ENCODE results near the gene ADGRG7. TPM values are rescaled to one million over a fixed set of nuclear protein-coding genes. Genes with fewer than 3 reads are reported as not detected.
"Not testable (repeated sequence)": the region's sequence is repeated elsewhere in the genome, so short reads cannot be mapped to it uniquely, and the experiment has no call there.

ADGRG7 gene
- total and polyA plus RNA-seq, 4 donors: 2.1 to 65.5 (median 13.7) TPM

DNA sequence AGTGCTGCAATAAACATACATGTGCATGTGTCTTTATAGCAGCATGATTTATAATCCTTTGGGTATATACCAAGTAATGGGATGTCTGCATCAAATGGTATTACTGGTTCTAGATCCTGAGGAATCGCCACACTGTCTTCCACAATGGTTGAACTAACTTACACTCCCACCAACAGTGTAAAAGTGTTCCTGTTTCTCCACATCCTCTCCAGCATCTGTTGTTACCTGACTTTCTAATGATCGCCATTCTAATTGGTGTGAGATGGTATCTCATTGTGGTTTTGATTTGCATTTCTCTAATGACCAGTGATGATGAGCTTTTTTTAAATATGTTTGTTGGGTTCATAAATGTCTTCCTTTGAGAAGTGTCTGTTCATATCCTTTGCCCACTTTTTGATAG lies 61.6 kb downstream of the ADGRG7 start:
- 96% methylated on average over 2 of the region's 2 CpGs for WGBS
- not testable (repeated sequence) for H3K9me3 ChIP-seq (ENCODE audit: control insufficient read depth in 4 of 4, low read length in 3 of 4)

DNA sequence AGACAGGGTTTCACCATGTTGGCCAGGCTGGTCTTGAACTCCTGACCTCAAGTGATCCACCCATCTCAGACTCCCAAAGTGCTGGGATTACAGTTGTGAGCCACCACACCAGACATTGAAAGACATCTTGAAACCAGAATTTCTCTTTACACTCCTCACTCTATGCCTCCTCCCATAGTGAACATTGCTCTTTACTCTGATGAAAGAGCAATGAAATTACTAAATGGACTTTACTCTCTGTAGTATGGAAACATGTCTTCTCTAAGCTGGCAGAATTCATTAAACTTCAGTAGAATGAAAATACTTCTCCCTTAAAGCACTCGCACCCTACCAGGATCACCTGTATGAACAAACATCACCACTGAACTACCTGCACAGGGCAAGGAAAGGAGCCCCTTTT lies 72.1 kb downstream of the ADGRG7 start:
- H3K27ac ChIP-seq (ENCODE audit: low read depth in 1 of 2, low read length in 2 of 2): no peak overlapping the region
- no peaks in the 10 kb centered on the region for H3K9me3 ChIP-seq (ENCODE audit: control insufficient read depth in 4 of 4, low read length in 3 of 4)
- H3K4me1 ChIP-seq (ENCODE audit: control insufficient read depth in 4 of 4, insufficient read depth in 4 of 4, low read length in 3 of 4): peaks cover 0 to 4% (median 2%) of the 10 kb centered on the region in 4 donors
- 94% methylated on average over 1 of the region's 1 CpG for WGBS
- no peak for DNase-seq (ENCODE audit: low spot score)
- peaks cover 0 to 5% (median 1%) of the 10 kb centered on the region in 4 donors for H3K36me3 ChIP-seq (ENCODE audit: control insufficient read depth in 4 of 4, insufficient read depth in 3 of 4, low read depth in 1 of 4, low read length in 3 of 4)
- H3K9ac ChIP-seq (ENCODE audit: low read depth in 1 of 2, low read length in 2 of 2): no peak overlapping the region
- TF ChIP-seq YY1 (IDR thresholded peaks at IDR 0.05) (peak; percentile 24), TAF1 (conservative IDR thresholded peaks at IDR 0.05) (no peak), HNF4A (conservative IDR thresholded peaks at IDR 0.05) (peak; percentile 69 to 88), HNF4G (IDR thresholded peaks at IDR 0.05) (peak; percentile 73), JUND (IDR thresholded peaks at IDR 0.05) (no peak), SP1 (IDR thresholded peaks at IDR 0.05) (peak; percentile 60), RXRA (IDR thresholded peaks at IDR 0.05) (peak in 1 of 2 donors; percentile 16), GABPA (IDR thresholded peaks at IDR 0.05 in 1 of 2, conservative IDR thresholded peaks at IDR 0.05 in 1 of 2) (no peak)
- TF ChIP-seq, protein P1, sequence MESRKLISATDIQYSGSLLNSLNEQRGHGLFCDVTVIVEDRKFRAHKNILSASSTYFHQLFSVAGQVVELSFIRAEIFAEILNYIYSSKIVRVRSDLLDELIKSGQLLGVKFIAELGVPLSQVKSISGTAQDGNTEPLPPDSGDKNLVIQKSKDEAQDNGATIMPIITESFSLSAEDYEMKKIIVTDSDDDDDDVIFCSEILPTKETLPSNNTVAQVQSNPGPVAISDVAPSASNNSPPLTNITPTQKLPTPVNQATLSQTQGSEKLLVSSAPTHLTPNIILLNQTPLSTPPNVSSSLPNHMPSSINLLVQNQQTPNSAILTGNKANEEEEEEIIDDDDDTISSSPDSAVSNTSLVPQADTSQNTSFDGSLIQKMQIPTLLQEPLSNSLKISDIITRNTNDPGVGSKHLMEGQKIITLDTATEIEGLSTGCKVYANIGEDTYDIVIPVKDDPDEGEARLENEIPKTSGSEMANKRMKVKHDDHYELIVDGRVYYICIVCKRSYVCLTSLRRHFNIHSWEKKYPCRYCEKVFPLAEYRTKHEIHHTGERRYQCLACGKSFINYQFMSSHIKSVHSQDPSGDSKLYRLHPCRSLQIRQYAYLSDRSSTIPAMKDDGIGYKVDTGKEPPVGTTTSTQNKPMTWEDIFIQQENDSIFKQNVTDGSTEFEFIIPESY (IDR thresholded peaks at IDR 0.05): no peak
- TF ChIP-seq, protein P2, sequence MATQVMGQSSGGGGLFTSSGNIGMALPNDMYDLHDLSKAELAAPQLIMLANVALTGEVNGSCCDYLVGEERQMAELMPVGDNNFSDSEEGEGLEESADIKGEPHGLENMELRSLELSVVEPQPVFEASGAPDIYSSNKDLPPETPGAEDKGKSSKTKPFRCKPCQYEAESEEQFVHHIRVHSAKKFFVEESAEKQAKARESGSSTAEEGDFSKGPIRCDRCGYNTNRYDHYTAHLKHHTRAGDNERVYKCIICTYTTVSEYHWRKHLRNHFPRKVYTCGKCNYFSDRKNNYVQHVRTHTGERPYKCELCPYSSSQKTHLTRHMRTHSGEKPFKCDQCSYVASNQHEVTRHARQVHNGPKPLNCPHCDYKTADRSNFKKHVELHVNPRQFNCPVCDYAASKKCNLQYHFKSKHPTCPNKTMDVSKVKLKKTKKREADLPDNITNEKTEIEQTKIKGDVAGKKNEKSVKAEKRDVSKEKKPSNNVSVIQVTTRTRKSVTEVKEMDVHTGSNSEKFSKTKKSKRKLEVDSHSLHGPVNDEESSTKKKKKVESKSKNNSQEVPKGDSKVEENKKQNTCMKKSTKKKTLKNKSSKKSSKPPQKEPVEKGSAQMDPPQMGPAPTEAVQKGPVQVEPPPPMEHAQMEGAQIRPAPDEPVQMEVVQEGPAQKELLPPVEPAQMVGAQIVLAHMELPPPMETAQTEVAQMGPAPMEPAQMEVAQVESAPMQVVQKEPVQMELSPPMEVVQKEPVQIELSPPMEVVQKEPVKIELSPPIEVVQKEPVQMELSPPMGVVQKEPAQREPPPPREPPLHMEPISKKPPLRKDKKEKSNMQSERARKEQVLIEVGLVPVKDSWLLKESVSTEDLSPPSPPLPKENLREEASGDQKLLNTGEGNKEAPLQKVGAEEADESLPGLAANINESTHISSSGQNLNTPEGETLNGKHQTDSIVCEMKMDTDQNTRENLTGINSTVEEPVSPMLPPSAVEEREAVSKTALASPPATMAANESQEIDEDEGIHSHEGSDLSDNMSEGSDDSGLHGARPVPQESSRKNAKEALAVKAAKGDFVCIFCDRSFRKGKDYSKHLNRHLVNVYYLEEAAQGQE (IDR thresholded peaks at IDR 0.05): no peak
- no peak overlapping the region for H3K4me3 ChIP-seq (ENCODE audit: low read depth in 1 of 3, low read length in 3 of 3)
- H3K27me3 ChIP-seq (ENCODE audit: control insufficient read depth in 4 of 4, insufficient read depth in 4 of 4, low read length in 3 of 4): no peaks in the 10 kb centered on the region

More for the DNA sequence above, 61.6 kb downstream of the ADGRG7 start:
- H3K4me1 ChIP-seq (ENCODE audit: control insufficient read depth in 4 of 4, insufficient read depth in 4 of 4, low read length in 3 of 4); H3K27ac ChIP-seq (ENCODE audit: low read depth in 1 of 2, low read length in 2 of 2); H3K4me3 ChIP-seq (ENCODE audit: low read depth in 1 of 3, low read length in 3 of 3); H3K27me3 ChIP-seq (ENCODE audit: control insufficient read depth in 4 of 4, insufficient read depth in 4 of 4, low read length in 3 of 4); DNase-seq (ENCODE audit: low spot score); H3K36me3 ChIP-seq (ENCODE audit: control insufficient read depth in 4 of 4, insufficient read depth in 3 of 4, low read depth in 1 of 4, low read length in 3 of 4); H3K9ac ChIP-seq (ENCODE audit: low read depth in 1 of 2, low read length in 2 of 2): not testable (repeated sequence)

DNA sequence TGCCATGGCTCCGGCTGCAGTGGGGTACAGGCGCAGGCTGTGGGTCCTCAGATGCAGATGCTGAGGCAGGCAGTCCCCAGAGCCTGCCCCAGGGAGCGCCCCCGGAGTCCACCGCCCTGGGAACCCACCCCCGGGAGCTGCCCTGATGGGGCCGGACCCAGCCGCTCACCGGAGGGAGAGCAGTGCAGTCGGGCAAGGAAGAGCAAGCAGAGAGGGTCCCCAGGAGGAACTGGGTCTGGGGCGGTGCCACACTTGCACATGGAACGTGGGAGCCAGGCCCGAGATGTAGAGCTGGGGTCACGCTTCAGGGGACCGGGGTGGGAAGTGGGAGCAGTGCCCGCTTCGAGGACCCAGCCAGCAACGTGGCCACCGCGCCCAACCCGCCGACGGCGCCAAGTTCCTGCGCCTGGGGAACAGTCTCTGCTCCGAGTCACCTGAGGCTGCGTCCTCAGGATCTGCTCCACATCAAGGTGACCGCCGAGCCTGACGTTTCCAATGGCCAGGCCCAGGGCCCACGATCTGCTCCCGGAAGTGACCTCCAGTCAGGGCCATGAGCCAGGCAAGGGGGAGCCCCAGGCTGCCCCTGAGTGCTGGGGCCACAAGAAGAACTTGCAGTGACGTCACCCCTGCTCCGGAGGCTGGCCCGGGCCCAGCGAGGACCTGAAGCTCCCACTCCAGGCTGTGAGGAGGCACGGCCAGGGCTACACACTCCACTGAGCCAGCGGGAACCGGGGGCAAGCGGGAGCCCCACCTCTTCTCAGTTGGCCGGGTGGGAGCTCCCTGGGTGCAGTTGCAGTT lies 72.9 kb downstream of the ADGRG7 start:
- no peak for DNase-seq (ENCODE audit: low spot score)
- H3K4me1 ChIP-seq (ENCODE audit: control insufficient read depth in 4 of 4, insufficient read depth in 4 of 4, low read length in 3 of 4): peaks cover 0 to 4% (median 2%) of the 10 kb centered on the region in 4 donors
- peaks cover 0 to 5% (median 1%) of the 10 kb centered on the region in 4 donors for H3K36me3 ChIP-seq (ENCODE audit: control insufficient read depth in 4 of 4, insufficient read depth in 3 of 4, low read depth in 1 of 4, low read length in 3 of 4)
- no peaks in the 10 kb centered on the region for H3K9me3 ChIP-seq (ENCODE audit: control insufficient read depth in 4 of 4, low read length in 3 of 4)
- H3K9ac ChIP-seq (ENCODE audit: low read depth in 1 of 2, low read length in 2 of 2): no peak overlapping the region
- WGBS: 81% methylated on average over 41 of the region's 41 CpGs
- no peak overlapping the region for H3K27ac ChIP-seq (ENCODE audit: low read depth in 1 of 2, low read length in 2 of 2)
- no peaks in the 10 kb centered on the region for H3K27me3 ChIP-seq (ENCODE audit: control insufficient read depth in 4 of 4, insufficient read depth in 4 of 4, low read length in 3 of 4)
- H3K4me3 ChIP-seq (ENCODE audit: low read depth in 1 of 3, low read length in 3 of 3): no peak overlapping the region
- TF ChIP-seq TAF1 (conservative IDR thresholded peaks at IDR 0.05) (no peak), EGR1 (IDR thresholded peaks at IDR 0.05; ENCODE audit: low read depth in 2 of 2) (no peak), HNF4G (IDR thresholded peaks at IDR 0.05) (no peak), RXRA (IDR thresholded peaks at IDR 0.05) (no peak), JUND (IDR thresholded peaks at IDR 0.05) (no peak), SP1 (IDR thresholded peaks at IDR 0.05) (no peak), FOXA1 (IDR thresholded peaks at IDR 0.05) (no peak)
- TF ChIP-seq, protein P3, sequence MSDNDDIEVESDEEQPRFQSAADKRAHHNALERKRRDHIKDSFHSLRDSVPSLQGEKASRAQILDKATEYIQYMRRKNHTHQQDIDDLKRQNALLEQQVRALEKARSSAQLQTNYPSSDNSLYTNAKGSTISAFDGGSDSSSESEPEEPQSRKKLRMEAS (IDR thresholded peaks at IDR 0.05): no peak
- TF ChIP-seq, protein P4, sequence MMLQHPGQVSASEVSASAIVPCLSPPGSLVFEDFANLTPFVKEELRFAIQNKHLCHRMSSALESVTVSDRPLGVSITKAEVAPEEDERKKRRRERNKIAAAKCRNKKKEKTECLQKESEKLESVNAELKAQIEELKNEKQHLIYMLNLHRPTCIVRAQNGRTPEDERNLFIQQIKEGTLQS (IDR thresholded peaks at IDR 0.05): no peak
- TF ChIP-seq, protein P2 (IDR thresholded peaks at IDR 0.05): no peak
- TF ChIP-seq, protein P1 (IDR thresholded peaks at IDR 0.05): no peak

Data from liver (tissue), 9 donors.